ENCODE results near the gene PDE6C.

Gene PDE6C

GRCh38 chr10:93612311-93612710 lies at the start of gene PDE6C:
PDE6C (plus strand) TSS chr10:93612537; CDS start chr10:93612726, 189 bp downstream.
- no peak for DNase-seq

- DNase-seq = no peak
These were observed 46.9 kb upstream of the PDE6C start for GRCh38 chr10:93565446-93565845.

- DNase-seq = peak; percentile 27
These were observed 45.7 kb upstream of the PDE6C start, which contains the start of gene FFAR4 for GRCh38 chr10:93566435-93567276. FFAR4 (plus strand) TSS chr10:93566665; CDS start chr10:93566721, 56 bp downstream.

GRCh38 chr10:93567277-93568104 lies 44.8 kb upstream of the PDE6C start:
- no peak for DNase-seq

GRCh38 chr10:93568105-93568390 lies 44.3 kb upstream of the PDE6C start:
- no peak for DNase-seq

GRCh38 chr10:93570383-93570782 lies 42.0 kb upstream of the PDE6C start:
- DNase-seq = no peak

- no peak for DNase-seq
These were observed 39.7 kb upstream of the PDE6C start for GRCh38 chr10:93572606-93573005.

- no peak for DNase-seq
These were observed 39.1 kb upstream of the PDE6C start for GRCh38 chr10:93573051-93573909.

GRCh38 chr10:93573924-93574323 lies 38.4 kb upstream of the PDE6C start:
- DNase-seq = no peak

GRCh38 chr10:93576888-93577287 lies 35.4 kb upstream of the PDE6C start:
- DNase-seq = no peak

- DNase-seq = no peak
These were observed 34.8 kb upstream of the PDE6C start for GRCh38 chr10:93577565-93577964.

GRCh38 chr10:93579089-93579488 lies 33.2 kb upstream of the PDE6C start:
- no peak for DNase-seq

GRCh38 chr10:93579985-93580711 lies 32.2 kb upstream of the PDE6C start:
- DNase-seq = no peak

- no peak for DNase-seq
These were observed 31.5 kb upstream of the PDE6C start for GRCh38 chr10:93580828-93581227.

- DNase-seq = no peak
These were observed 27.9 kb upstream of the PDE6C start for GRCh38 chr10:93584445-93584844.

- DNase-seq = no peak
These were observed 22.4 kb upstream of the PDE6C start for GRCh38 chr10:93589648-93590562.

GRCh38 chr10:93590638-93591037 lies 21.7 kb upstream of the PDE6C start:
- DNase-seq = no peak

- DNase-seq = no peak
These were observed 21.1 kb upstream of the PDE6C start for GRCh38 chr10:93591065-93591808.

GRCh38 chr10:93593254-93593653 lies 19.1 kb upstream of the PDE6C start:
- no peak for DNase-seq

- no peak for DNase-seq
These were observed 18.6 kb upstream of the PDE6C start for GRCh38 chr10:93593749-93594148.

GRCh38 chr10:93594518-93594917 lies 17.8 kb upstream of the PDE6C start:
- DNase-seq = no peak

All from right hindlimb (tissue), 1 donor.